HG03442 (cell line): ENCODE data around the gene AGXT.

Experiments used
- ATAC-seq: cut with Tn5 transposase; IDR thresholded peaks from one replicate; pipeline ENCODE4 v1.9.1; 2021; ENCODE audit warnings: mild to moderate bottlenecking, moderate library complexity; ENCODE audit not compliant: unreplicated experiment

AGXT gene

DNA sequence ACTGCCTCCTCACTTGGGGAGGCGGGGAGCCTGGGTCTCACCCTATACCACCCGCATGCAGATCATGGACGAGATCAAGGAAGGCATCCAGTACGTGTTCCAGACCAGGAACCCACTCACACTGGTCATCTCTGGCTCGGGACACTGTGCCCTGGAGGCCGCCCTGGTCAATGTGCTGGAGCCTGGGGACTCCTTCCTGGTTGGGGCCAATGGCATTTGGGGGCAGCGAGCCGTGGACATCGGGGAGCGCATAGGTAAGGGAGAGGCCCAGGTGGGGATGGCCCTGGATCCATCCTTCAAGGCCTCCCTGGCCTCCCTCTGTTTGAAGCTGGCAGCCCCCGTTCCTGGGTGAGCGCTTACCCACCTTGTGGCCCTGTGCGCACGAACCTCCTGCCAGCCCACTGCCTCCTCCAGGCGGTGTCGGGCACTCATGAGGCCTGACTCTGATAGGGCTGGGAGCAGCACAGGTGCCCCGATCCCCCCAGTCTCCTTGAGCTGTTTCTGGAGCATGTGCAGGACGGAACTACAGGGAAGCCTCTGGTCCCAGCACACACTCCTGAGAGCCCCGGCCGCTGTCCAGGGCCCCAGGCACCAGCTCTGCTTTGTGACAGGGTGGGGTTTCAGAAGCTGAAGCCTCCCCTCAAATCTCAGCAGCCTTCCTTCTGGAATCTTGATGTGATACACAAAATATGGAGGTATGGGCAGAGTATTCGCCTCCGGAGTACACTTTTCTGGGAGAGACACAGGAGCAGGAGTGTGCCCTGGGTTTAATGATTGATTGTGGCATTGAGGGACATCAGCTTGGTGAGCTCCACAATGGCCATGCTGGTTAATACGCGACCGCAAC, 708 bp downstream of the AGXT start:
- ATAC-seq = no peak

DNA sequence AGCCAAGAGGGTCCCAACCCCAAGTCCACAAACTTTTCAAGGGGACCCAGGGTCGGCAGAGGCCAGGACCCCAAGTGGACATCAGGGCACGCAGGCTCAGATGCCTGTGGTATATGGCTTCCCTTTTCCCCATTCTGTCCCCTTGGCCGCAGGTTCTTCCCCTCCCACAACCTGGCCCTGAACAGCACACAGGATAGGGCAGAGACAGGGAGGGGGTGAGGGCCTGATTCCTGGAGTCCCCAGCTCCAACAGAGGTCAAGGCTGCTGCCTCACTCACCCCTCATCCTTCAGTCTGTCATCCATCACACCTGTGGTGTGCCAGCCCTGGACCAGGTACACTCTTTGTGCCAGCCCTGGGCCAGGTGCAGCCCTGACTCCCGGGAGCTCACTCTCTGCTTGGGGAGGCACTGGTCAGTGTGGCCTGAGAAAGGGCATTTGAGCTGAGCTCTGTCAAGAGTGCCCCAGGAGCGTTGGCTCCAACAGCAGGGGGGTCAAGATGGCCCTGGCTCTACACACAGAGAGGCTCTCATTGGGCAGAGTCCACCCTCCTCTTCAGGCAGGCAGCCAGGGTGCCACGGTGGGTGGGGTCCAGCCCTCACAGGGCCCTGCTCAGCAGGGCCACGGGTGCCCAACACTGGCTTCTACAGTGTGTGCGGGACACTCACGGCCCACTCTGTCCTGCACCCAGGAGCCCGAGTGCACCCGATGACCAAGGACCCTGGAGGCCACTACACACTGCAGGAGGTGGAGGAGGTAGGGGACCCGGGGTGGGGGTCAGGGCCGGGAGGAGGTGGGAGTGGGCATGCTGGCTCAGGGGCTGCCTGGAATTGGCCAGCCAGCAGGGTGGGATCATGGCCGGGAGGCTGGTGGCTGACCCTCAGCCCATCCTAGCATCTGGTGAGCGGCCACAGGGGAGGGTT, 1.6 kb downstream of the AGXT start:
- ATAC-seq = no peak

DNA sequence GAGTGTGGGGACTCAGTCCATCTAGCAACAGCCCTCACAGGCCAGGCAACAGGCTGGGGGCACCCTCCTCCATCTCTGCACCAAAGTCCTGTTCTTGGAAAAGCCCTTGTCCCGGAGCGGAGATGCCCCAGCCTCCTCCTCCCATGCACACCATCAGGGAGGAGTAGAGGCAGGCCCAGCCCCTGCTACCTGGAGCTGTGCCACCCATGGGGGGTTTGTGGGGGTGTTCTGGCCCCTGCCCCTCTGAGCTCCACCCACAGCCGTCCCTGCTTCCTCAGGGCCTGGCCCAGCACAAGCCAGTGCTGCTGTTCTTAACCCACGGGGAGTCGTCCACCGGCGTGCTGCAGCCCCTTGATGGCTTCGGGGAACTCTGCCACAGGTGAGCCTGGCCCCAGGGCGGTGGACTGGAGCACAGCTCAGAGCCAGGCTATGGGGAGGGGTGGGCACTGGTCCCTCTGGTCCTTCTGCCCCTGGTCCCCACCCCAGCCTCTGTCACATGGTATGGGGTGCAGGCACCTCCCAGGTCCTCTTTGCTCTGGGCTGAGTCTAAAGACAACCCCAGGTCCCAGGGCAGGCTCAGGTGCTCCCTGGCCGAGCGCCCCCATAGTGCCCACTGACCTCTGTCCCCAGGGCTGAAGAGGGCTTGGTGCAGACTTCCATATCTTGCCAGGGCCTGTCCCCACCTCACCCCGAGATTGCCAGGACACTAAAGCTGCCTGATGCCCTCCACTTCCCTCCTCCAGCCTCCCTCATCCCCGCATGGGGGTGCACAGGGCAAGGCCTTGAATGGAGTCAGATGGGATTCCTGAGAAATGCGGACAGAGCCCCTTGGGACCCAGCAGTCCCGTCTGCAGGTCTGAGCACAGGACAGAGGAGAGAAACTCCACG, 2.7 kb downstream of the AGXT start:
- ATAC-seq = no peak

DNA sequence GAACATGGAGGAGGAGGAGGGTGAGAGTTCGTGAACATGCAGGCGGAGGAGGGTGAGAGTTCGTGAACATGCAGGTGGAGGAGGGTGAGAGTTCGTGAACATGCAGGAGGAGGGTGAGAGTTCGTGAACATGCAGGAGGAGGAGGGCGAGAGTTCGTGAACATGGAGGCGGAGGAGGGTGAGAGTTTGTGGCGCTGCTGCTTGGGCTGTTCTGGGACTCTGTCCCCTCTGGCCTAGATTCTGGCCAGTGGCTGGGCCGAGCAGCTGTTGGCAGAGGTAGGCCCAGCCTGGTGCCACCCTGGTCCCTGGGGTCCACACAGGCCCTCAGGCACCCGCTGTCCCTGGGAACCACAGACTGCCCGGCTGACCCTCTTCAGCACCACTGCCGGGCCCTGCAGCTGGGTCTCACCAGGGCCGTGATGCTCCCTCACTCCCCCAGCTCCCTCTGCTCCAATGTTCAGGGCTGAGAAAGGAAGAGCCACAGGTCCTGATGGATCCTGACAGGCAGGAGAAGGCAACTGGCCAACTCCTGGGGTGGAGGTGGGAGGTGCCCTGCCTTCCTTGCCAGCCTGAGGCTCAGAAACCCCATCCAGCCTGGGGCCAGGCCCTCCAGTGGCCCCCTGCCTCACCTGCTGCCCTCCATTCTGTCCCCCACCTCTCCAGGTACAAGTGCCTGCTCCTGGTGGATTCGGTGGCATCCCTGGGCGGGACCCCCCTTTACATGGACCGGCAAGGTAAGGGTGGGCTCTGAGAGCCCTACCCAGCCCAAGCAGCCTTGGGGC, 3.9 kb downstream of the AGXT start:
- ATAC-seq = no peak

DNA sequence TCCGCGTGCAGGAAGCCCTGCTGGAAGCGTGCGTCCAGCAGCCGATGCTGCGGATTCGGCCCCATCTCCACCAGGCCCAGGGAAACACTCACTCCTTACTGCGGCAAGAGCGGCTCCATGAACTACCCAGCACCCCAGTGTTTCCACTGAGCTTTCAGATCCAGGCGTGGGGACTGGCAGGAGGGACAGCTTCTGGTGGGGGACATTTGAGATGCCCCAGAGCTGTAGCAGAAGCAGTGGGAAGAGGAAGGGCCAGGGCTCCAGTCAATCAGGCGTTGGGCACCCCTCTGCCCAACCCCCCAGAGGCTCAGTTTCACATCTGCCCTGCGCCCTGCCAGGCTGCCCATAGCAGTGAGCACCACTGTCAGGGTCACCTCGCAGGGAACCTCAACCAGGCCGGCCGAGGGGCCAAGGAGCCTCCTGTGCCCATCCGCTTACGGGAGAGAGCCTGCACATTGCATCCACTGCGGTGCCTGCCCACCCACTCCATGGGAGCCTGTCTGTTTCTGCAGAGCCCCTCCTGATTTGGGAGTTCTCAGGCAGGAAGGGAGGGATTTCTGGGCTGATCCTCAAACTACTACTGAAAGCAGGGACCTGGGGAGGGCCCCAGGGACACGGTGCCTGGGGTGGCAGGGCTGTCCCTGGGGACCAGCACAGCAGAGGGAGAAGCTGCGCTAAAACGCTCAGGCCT, 4.6 kb downstream of the AGXT start:
- ATAC-seq = no peak

DNA sequence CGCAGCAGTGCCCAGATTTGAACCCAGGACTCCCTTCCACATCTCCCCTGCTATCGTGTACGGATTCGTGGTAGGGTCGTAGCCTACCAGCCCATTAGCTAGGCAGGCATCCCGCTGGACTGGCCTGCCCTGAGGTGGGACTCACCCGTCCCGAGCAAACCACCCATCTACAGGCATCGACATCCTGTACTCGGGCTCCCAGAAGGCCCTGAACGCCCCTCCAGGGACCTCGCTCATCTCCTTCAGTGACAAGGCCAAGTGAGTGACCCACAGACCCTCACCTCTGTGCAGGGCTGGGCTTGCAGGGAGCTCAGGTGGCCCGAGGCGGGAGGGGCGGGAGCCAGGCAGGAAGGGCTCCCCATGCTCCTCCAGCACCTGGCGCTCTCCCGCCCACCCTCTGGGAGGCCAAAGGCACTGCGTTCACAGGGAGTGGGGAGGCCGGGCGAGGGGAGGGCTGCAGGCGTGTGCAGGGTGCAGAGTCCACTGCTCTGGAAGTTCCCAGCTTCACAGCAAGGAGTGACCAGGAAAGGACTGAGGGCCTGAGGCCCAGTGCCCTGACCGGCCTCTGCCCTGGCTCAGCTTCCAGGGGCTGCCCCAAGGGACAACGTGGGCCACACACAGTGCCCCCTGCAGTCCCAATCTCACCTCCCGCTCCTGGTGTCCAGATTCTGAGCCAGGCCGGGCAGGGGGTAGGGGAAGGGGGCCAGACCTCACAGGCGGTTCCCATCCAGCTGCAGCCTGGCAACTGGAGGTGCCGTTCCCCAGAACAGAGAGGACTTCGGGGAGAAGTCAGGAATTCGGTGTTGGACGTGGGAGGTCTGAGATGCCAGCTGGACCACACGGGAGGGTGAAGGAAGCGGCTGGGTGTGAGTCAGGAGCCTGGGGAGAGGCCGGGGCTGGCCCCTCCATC, 5.4 kb downstream of the AGXT start:
- no peak for ATAC-seq

DNA sequence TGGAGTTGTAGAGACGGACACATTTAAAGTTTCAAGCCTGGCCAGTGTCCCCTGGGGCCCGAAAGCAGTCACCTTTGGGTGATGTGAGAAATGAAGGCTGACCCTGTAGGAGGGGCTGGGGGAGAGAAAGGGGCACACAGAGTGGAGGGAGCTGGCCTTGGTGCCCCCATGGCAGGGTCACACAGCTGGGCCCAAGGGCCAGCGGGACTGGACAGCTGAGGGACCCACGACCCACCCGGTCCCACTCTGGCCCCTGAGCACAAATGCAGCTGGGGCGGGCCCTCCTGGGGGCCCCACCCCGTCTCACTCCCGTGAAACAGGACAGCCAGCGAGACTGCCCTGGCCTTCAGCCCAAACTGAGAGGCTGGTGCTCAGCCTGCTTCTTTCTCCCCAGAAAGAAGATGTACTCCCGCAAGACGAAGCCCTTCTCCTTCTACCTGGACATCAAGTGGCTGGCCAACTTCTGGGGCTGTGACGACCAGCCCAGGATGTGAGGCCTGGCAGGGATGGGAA, 6.1 kb downstream of the AGXT start:
- no peak for ATAC-seq

DNA sequence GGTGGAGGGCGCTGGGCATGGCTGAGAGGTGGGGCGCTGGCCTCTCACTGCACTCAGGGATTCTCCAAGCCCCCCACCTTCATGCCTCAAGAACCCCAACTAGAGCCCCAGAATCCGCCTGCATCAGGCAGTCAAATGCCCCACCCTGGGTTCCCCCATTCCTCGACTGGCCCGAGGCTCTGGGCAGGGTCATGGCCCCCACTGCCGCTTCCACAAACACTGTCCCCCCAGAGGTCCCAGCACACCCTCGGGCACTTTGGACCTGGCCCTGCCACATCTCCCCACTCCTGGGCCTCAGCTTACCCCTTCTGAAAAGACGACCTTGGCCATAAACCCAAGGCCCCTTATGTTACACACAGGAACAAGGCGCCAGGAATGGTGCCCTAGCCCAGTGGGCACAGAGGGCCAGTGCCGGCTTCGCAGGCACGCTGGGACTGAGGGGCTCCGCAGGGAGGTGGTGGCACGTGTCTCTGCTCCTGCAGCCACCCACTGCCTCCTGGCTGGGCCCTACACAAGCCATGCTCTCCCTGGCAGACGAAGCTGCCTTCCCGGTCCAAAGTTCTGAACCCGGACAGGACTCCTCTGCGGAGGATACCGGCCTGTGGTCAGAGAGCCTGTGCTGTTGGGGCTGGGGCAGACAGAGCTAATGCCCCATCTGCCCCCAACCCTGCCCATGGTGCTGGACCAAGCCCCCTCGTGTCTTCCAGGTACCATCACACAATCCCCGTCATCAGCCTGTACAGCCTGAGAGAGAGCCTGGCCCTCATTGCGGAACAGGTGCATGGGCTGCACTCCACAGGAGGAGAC, 6.8 kb downstream of the AGXT start:
- no peak for ATAC-seq

DNA sequence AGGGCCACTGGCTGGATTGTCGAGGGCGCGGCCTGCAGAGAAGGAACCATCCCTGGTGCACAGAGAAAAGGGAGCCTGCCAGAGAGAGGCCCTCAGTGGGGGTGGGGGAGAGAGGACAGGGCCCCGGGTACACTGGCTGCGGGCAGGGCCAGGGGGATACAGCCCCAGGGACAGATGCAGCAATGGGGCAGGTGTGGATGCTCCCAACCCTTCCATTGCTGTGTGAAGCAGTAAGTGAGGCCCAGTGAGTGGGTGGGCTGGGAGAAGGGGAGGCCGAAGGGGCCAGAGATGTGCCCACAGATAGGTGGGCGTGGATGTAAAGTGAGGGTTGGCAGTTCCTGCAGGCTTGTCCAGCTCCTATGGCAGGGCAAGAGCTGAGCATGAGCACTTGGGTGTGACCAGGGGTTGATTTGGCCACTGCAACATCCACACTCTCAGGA, 7.4 kb downstream of the AGXT start:
- ATAC-seq = no peak

DNA sequence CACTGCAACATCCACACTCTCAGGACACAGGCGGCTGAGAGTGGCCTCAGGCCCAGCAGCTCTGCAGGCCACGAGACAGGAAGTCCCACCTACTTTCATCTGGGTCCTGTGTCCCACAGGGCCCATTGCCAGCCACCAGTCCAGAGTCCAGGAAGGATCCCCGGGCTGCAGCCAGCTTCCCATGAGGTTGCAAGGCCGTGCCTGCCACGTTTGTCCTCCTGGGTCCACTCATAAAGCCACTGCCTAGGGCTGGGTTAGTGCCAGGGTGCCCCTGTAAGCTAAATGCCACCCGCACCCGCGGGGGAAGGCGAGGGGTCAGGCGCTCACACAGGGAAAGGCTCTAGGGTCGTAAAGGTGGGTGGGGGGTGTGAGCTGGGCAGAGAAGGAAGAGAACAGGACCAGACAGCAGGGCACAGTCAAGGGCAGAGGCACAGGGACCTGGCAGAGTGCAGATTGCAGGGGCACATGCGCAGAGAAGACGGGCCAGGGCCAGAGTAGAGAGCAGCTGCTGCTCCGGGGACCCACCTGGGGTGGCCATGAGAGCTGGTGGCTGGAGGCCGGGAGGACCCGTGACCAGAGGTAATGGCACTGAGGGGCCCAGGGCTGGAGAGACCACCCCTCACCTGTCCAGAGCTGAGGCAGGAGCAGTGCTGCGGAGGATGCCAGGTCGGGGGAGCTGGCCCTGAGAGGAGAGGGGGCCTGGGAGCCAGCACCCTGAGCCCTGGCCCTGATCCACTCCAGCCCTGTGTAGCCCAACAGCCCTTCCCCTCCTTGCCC, 8.0 kb downstream of the AGXT start:
- no peak for ATAC-seq

DNA sequence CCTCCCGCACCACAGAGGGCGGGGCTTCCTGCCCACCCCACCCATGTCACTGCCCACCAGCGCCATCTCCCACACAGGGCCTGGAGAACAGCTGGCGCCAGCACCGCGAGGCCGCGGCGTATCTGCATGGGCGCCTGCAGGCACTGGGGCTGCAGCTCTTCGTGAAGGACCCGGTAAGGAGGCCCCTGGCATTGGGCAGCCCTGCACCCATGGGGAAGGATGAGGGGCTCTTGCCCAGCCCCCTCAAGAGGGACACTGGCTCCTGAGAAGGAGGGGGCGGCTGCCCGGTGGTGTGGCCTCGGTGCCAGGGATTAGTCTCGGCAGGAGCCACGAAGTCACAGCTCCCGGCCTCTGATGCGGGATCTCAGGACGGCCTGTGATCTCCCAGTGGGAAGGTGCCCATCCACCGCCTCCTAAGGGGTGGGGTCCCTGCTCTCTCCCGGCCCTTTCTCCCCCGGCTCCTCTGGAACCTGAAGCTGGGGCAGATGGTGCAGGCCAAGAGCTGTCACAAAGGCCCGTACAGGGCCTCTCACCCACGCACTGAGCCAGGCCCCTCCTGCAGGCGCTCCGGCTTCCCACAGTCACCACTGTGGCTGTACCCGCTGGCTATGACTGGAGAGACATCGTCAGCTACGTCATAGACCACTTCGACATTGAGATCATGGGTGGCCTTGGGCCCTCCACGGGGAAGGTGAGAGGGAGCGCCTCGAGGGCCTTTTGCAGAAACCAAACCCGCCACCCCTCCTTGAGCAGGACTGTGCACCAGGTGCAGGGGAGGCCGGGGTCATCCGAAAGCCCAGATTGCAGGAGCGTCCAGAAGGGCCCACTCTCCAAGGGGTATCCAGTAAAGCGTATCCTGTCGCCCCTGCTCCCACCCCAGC, 9.1 kb downstream of the AGXT start:
- ATAC-seq = no peak

DNA sequence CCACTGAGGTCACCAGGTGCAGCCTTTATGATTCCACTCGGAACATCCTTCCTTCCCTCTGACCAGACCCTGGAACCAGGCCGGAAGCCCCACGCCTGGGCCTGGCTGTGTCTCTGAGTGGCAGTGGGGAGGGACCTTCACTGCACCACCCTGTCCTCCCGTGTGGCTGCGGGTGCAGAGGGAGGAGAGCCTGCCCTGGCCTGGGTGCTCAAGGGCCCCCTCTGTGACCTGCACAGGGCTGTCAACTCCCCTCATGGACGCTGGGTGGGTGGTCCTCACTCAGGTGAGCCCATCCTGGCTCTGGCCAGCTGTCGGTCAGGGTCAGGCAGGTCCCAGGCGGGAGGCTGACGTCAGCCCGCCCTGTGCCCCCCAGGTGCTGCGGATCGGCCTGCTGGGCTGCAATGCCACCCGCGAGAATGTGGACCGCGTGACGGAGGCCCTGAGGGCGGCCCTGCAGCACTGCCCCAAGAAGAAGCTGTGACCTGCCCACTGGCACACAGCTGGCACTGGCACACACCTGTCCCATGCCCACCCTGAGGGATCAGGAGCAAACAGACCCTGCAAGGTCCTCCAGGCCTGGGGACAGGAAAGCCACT, 9.8 kb downstream of the AGXT start:
- ATAC-seq = no peak

DNA sequence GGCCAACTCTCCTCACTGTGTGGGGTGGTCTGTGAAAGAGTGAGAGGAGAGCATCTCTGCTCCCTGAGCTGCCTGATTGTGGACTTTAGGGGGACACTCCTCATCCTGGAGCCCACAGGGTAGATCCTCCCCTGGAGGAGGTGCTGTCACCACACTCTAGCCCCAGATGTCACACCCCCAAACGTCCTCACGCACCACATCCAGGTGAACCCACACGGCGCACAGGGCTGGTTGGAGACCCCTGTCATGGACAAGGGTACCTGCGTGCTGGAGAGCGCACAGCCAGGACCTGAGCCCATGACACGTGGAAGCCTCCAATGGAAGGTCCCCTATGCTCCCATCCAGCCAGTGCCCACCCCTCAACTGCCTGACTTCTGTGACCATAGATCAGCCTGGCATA, 10.5 kb downstream of the AGXT start:
- no peak for ATAC-seq

DNA sequence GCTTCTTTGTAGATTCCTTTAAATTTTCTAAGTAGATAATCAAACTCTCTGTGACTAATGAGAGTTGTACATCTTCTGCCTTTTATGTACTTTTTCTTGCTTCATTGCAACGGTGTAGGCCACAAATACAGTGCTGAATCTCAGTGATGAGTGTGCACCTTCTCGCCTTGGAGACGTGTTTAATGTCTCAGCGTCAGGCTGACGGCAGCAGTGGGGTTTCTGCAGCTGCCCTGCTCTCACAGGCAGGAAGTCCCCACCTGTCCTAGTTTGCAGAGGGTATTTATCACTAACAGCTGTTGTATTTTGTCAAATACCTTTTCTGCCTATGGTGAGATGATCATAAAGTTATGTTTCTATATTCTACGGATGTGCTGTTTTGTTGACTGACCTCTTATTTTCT, 13.3 kb downstream of the AGXT start:
- no peak for ATAC-seq

DNA sequence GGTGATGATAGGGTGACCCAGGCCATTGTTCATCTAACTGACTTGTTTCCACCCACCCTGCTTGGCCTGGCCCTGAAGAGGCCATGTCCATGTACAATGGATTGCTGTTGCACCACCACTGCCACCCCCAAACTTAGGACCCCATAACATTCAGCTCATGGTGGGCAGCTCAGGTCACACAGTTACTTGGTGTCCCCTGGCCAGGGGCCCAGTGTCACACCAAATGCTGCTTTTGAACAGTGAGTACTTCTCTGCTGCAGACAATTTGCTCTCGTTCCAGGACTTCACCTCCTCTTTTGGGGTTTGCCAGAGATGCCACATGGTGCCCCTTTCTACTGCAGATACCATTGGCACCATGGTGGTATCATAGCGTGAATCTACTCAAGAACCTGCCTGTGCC, 15.6 kb downstream of the AGXT start:
- no peak for ATAC-seq
